ENCODE measurements around the gene GLB1L2. TPM values are rescaled to one million over a fixed set of nuclear protein-coding genes. Genes with fewer than 3 reads are reported as not detected.

Gene GLB1L2
- total and polyA plus RNA-seq, 2 experiments from 2014 or later: 3.3 to 12.3 TPM

DNA sequence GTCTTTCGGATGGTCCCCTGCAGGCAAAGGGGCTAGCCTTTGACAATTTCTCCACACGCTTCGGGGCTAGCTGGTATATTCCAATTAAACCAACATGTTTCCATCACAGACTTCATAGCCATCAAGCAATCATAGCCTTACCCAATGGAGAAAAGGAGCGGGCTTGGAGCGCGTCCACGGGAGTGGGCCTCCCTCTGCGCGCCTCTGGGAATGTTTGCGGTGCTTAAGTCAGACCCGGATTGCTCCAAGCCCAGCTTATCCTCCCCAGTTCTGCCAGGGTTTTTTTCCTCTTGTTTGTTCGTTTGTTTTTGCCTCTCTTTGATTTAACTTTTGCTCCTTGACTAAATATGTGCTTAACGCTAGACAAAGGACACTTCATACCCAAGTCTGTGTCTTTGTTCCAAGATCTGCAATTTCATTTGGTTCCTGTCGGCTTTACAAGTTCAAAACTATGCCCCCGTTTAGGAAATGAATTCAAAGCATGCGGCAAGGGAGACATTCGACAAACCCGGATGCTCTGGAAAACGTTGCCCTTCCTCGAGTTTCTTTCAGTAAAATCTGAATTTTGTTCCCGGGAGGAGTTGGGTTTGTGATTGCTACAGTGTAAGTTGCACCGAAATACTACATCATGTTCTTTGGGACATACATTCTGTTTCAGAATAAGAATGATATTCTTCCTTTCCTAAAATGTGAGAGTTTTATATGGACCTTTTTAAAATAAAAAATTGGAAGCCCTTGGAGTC is 1.0 kb upstream of the GLB1L2 start:
- peak; percentile 22 for ATAC-seq
- peak; percentile 44 for DNase-seq (ENCODE audit: low spot score)
- Histone ChIP-seq H3K9me2 (ENCODE audit: insufficient read depth) (no peaks in the 10 kb centered on the region), H4K20me1 (replicated peaks; ENCODE audit: insufficient read depth) (peaks cover 5% of the 10 kb centered on the region; the same call in 1 of the 2 replicates), H3K79me2 (replicated peaks; ENCODE audit: insufficient read depth) (no peaks in the 10 kb centered on the region), H2AFZ (peak overlapping the region; percentile 57; the same call in 1 of the 2 replicates), H3K27ac (ENCODE audit: low read depth) (no peak overlapping the region), H3K4me3 (peak overlapping the region; percentile 57), H3K4me1 (ENCODE audit: insufficient read depth) (peaks cover 17% of the 10 kb centered on the region; the same call in 1 of the 2 replicates), H3K36me3 (ENCODE audit: insufficient read depth) (no peaks in the 10 kb centered on the region), H3F3A (replicated peaks; ENCODE audit: low read depth) (no peaks in the 10 kb centered on the region; the same call in 1 of the 2 replicates), H3K4me2 (peak overlapping the region; percentile 77), H3K27me3 (ENCODE audit: insufficient read depth) (peaks cover 28% of the 10 kb centered on the region)
- peaks cover 23% of the 10 kb centered on the region for H3K27me3 Mint-ChIP-seq (ENCODE audit: insufficient read depth, low read depth, poor library complexity)
- no peak for TF ChIP-seq ZNF114 (CRISPR knock-in tag; IDR thresholded peaks at IDR 0.05)
- TF ChIP-seq, protein P1, sequence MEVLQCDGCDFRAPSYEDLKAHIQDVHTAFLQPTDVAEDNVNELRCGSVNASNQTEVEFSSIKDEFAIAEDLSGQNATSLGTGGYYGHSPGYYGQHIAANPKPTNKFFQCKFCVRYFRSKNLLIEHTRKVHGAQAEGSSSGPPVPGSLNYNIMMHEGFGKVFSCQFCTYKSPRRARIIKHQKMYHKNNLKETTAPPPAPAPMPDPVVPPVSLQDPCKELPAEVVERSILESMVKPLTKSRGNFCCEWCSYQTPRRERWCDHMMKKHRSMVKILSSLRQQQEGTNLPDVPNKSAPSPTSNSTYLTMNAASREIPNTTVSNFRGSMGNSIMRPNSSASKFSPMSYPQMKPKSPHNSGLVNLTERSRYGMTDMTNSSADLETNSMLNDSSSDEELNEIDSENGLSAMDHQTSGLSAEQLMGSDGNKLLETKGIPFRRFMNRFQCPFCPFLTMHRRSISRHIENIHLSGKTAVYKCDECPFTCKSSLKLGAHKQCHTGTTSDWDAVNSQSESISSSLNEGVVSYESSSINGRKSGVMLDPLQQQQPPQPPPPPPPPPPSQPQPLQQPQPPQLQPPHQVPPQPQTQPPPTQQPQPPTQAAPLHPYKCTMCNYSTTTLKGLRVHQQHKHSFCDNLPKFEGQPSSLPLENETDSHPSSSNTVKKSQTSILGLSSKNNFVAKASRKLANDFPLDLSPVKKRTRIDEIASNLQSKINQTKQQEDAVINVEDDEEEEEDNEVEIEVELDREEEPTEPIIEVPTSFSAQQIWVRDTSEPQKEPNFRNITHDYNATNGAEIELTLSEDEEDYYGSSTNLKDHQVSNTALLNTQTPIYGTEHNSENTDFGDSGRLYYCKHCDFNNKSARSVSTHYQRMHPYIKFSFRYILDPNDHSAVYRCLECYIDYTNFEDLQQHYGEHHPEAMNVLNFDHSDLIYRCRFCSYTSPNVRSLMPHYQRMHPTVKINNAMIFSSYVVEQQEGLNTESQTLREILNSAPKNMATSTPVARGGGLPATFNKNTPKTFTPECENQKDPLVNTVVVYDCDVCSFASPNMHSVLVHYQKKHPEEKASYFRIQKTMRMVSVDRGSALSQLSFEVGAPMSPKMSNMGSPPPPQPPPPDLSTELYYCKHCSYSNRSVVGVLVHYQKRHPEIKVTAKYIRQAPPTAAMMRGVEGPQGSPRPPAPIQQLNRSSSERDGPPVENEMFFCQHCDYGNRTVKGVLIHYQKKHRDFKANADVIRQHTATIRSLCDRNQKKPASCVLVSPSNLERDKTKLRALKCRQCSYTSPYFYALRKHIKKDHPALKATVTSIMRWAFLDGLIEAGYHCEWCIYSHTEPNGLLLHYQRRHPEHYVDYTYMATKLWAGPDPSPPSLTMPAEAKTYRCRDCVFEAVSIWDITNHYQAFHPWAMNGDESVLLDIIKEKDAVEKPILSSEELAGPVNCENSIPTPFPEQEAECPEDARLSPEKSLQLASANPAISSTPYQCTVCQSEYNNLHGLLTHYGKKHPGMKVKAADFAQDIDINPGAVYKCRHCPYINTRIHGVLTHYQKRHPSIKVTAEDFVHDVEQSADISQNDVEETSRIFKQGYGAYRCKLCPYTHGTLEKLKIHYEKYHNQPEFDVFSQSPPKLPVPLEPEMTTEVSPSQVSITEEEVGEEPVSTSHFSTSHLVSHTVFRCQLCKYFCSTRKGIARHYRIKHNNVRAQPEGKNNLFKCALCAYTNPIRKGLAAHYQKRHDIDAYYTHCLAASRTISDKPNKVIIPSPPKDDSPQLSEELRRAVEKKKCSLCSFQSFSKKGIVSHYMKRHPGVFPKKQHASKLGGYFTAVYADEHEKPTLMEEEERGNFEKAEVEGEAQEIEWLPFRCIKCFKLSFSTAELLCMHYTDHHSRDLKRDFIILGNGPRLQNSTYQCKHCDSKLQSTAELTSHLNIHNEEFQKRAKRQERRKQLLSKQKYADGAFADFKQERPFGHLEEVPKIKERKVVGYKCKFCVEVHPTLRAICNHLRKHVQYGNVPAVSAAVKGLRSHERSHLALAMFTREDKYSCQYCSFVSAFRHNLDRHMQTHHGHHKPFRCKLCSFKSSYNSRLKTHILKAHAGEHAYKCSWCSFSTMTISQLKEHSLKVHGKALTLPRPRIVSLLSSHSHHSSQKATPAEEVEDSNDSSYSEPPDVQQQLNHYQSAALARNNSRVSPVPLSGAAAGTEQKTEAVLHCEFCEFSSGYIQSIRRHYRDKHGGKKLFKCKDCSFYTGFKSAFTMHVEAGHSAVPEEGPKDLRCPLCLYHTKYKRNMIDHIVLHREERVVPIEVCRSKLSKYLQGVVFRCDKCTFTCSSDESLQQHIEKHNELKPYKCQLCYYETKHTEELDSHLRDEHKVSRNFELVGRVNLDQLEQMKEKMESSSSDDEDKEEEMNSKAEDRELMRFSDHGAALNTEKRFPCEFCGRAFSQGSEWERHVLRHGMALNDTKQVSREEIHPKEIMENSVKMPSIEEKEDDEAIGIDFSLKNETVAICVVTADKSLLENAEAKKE (CRISPR knock-in tag; IDR thresholded peaks at IDR 0.05): no peak
- TF ChIP-seq CREB1 (CRISPR knock-in tag; IDR thresholded peaks at IDR 0.05; ENCODE audit: low read depth): no peak
- no peak for TF ChIP-seq EZH2phosphoT487 (IDR thresholded peaks at IDR 0.05; ENCODE audit: unreplicated experiment)
- no peak for TF ChIP-seq ZNF331 (CRISPR knock-in tag; IDR thresholded peaks at IDR 0.05; ENCODE audit: low read depth)
- H3K27ac Mint-ChIP-seq: no peak overlapping the region
- H3K36me3 Mint-ChIP-seq (ENCODE audit: low read depth): no peaks in the 10 kb centered on the region; the same call in 2 of the 3 replicates
- peaks cover 30% of the 10 kb centered on the region for H3K4me1 Mint-ChIP-seq
- H3K4me3 Mint-ChIP-seq: peak overlapping the region; percentile 73
- H3K9me3 Mint-ChIP-seq: no peaks in the 10 kb centered on the region; the same call in 2 of the 3 replicates

All from GM23338 (cell line).